Neuronal stem cell (in vitro differentiated cells): ENCODE results near the gene HAND2.

Experiments
- DNase-seq: peaks from one replicate; pipeline ENCODE4 v3.0.0-alpha.2; 2013; ENCODE audit warnings: low spot score
- H2AFZ ChIP-seq: one replicate; pipeline ENCODE4 v1.6.1; 2013; ENCODE audit warnings: mild to moderate bottlenecking, low read length, inconsistent platforms
- H2AK5ac ChIP-seq: 2 replicates; pipeline ENCODE4 v1.6.1; 2013; ENCODE audit warnings: low read depth, mild to moderate bottlenecking, inconsistent platforms, low read length, moderate library complexity, mixed read lengths
- H2BK120ac ChIP-seq: 2 replicates; pipeline ENCODE4 v1.6.1; 2013; ENCODE audit warnings: low read depth, mild to moderate bottlenecking, inconsistent platforms, low read length, moderate library complexity, mixed read lengths
- H2BK12ac ChIP-seq: one replicate; pipeline ENCODE4 v1.6.1; 2013; ENCODE audit warnings: low read length, inconsistent platforms
- H2BK15ac ChIP-seq: 2 replicates; pipeline ENCODE4 v1.6.1; 2013; ENCODE audit warnings: mild to moderate bottlenecking, low read length, inconsistent platforms, mixed read lengths
- H2BK5ac ChIP-seq: one replicate; pipeline ENCODE4 v1.6.1; 2013; ENCODE audit warnings: inconsistent platforms, mild to moderate bottlenecking, low read length, moderate library complexity
- H3K14ac ChIP-seq: one replicate; pipeline ENCODE4 v1.6.1; 2013; ENCODE audit warnings: low read length, inconsistent platforms
- H3K18ac ChIP-seq: 2 replicates; pipeline ENCODE4 v1.6.1; 2013; ENCODE audit warnings: low read length, inconsistent platforms
- H3K23ac ChIP-seq: 2 replicates; pipeline ENCODE4 v1.6.1; 2013; ENCODE audit warnings: low read depth, mild to moderate bottlenecking, mixed read lengths, low read length, inconsistent platforms; ENCODE audit not compliant: poor library complexity
- H3K27ac ChIP-seq: replicated peaks from 3 replicates; pipeline ENCODE4 v1.5.1; 2013; ENCODE audit warnings: low read length, inconsistent platforms
- H3K27me3 ChIP-seq, 3 experiments: 2 replicates each; pipeline ENCODE4 v1.6.1; 2013; ENCODE audit warnings: low read length in 3 of 3, mild to moderate bottlenecking in 2 of 3, inconsistent platforms in 1 of 3, low read depth in 1 of 3, mixed read lengths in 1 of 3, moderate library complexity in 1 of 3; ENCODE audit not compliant: control insufficient read depth in 3 of 3, insufficient read depth in 3 of 3
- H3K36me3 ChIP-seq, 2 donors: replicated peaks in 1 of 2; 2 replicates each; pipeline ENCODE4 v1.6.1; 2013; ENCODE audit warnings: low read length in 2 of 2; ENCODE audit not compliant: control insufficient read depth in 2 of 2, insufficient read depth in 2 of 2
- H3K4ac ChIP-seq: 2 replicates; pipeline ENCODE4 v1.6.1; 2013; ENCODE audit warnings: inconsistent platforms, mild to moderate bottlenecking, low read length, moderate library complexity
- H3K4me1 ChIP-seq, 2 donors: 1 replicate in 1 of 2; 2 replicates in 1 of 2; pipeline ENCODE4 v1.6.1; 2013; ENCODE audit warnings: low read length in 2 of 2, low read depth in 1 of 2; ENCODE audit not compliant: control insufficient read depth in 2 of 2, insufficient read depth in 1 of 2
- H3K4me2 ChIP-seq: one replicate; pipeline ENCODE4 v1.6.1; 2013; ENCODE audit warnings: mild to moderate bottlenecking, low read length, inconsistent platforms; ENCODE audit not compliant: insufficient read depth, poor library complexity, severe bottlenecking
- H3K4me3 ChIP-seq, 2 donors: 2 replicates each; pipeline ENCODE4 v1.5.1; 2013; ENCODE audit warnings: low read length in 2 of 2, mild to moderate bottlenecking in 2 of 2, inconsistent platforms in 1 of 2, moderate library complexity in 1 of 2
- H3K79me1 ChIP-seq: one replicate; pipeline ENCODE4 v1.6.1; 2013; ENCODE audit warnings: low read depth, mild to moderate bottlenecking, inconsistent platforms, low read length, moderate library complexity
- H3K9ac ChIP-seq: one replicate; pipeline ENCODE4 v1.6.1; 2013; ENCODE audit warnings: mild to moderate bottlenecking, low read depth, low read length, inconsistent platforms; ENCODE audit not compliant: poor library complexity
- H3K9me3 ChIP-seq, 2 donors: replicated peaks in 1 of 2; 2 replicates each; pipeline versions ENCODE3 to v1.6.1; 2013; ENCODE audit warnings: low read length in 2 of 2, mild to moderate bottlenecking in 2 of 2, inconsistent platforms in 1 of 2, low read depth in 1 of 2, mixed read lengths in 1 of 2, moderate library complexity in 1 of 2; ENCODE audit not compliant: control insufficient read depth in 2 of 2, insufficient read depth in 1 of 2
- H4K8ac ChIP-seq: one replicate; pipeline ENCODE4 v1.6.1; 2013; ENCODE audit warnings: low read depth, mild to moderate bottlenecking, inconsistent platforms, low read length, moderate library complexity
- H4K91ac ChIP-seq: one replicate; pipeline ENCODE4 v1.6.1; 2013; ENCODE audit warnings: low read length, low read depth, mild to moderate bottlenecking, inconsistent platforms; ENCODE audit not compliant: poor library complexity
- WGBS, 2 donors: extraction: QIAGEN DNeasy Blood & Tissue Kit; methylation state at CpG; one replicate each; pipeline ENCODE4 v1.1.7; 2013; ENCODE audit warnings: missing lambda C conversion rate in 2 of 2, mixed read lengths in 1 of 2; ENCODE audit not compliant: insufficient read length in 2 of 2, insufficient replicate concordance in 1 of 2; ENCODE audit errors: extremely low coverage in 2 of 2; 5-methylcytosine and 5-hydroxymethylcytosine counted together

The HAND2 gene

DNA sequence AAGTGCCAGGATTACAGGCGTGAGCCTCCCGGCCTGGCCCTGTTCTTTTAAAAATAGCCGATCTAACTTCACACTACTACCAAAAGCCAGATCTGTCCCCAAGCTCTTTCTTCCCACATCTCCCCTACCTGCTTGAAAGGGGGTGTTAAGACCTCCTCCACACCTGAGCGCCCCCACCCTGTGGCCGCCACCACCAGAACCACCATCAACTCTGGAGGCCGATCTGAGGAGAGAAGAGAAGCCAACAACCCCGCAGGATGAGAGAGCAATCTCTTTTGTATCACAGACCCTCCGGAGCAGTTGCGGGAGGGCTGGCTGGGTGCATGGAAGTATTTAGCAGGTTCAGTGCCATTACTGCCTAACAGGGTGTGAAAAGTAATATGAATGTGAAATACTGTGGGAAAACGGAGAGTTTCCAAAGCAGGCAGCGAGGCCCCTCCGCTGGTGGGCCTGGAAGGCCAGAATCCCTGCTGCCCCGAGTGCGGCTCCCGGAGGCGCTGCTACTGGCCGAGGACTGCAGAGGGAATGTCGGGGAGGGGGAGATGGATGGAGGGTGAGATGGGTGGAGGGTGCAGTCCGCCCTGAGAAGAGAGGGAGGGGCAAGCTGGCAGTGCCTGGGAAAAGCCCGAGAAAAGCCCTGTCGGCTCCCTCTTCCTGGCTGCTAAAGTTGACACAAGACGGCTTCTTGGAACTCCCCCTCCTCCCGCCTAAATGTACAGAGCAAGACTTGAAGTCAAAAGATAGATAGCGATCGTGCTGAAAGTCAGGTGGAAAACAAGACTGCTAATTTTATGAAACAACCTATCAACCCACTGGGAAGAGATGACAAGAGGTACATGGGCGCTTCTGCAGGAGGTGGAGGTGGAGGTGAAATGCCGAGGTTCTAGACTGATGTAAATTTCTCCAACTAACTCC lies 22.3 kb downstream of the HAND2 start:
- Histone ChIP-seq H3K14ac (no peak overlapping the region), H3K79me1 (no peaks in the 10 kb centered on the region), H2BK5ac (no peak overlapping the region), H3K9ac (no peak overlapping the region), H3K23ac (no peak overlapping the region), H2BK120ac (no peak overlapping the region), H3K27me3 (peaks cover 51 to 99% (median 98%) of the 10 kb centered on the region in 3 experiments), H3K4me1 (peaks cover 0 to 7% of the 10 kb centered on the region in 2 donors), H3K4me2 (no peak overlapping the region), H3K18ac (no peak overlapping the region), H3K4ac (no peak overlapping the region), H2BK12ac (no peak overlapping the region), H2BK15ac (no peak overlapping the region), H3K4me3 (no peak overlapping the region), H2AFZ (no peak overlapping the region), H4K8ac (no peak overlapping the region), H3K36me3 (no peaks in the 10 kb centered on the region), H3K27ac (no peak overlapping the region), H3K9me3 (peaks cover 5 to 33% of the 10 kb centered on the region in 2 donors), H2AK5ac (no peak overlapping the region), H4K91ac (no peak overlapping the region)
- DNase-seq: no peak
- WGBS, 2 donors: no CpG with 5 or more reads among the region's 27 CpGs

DNA sequence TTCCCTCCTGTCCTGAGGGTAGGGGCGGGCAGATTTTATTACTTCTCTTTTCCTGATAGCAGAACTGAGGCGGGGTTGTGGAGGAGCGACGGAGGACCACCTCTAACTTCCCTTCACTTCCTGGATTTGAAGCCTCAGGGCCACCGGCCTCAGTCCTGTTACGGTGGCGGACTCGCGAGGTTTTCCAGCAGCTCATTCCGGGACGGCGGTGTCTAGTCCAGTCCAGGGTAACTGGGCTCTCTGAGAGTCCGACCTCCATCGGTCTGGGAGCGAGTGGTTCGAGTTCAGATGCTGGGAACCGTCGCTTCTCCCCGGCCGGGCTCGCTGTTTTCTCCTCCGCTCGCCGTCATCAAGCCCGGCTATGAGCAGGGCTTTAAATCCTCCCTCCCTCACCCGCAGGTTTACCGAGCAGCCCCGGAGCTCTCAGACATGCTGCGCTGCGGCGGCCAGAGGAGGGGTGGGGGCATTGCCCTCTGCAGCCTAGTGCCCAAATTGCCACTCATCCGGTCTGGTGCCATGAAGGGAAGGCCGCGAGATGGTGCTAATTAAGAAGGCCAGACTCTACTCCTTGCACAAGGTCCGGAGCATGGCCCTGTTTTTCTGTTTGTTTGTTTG lies 23.3 kb downstream of the HAND2 start:
- peaks cover 54 to 99% (median 98%) of the 10 kb centered on the region in 3 experiments for H3K27me3 ChIP-seq
- H3K9ac ChIP-seq: no peak overlapping the region
- H3K4ac ChIP-seq: no peak overlapping the region
- no peak overlapping the region for H2BK12ac ChIP-seq
- H3K4me2 ChIP-seq: peak overlapping the region; percentile 46
- H4K91ac ChIP-seq: no peak overlapping the region
- H3K14ac ChIP-seq: no peak overlapping the region
- H2AFZ ChIP-seq: peak overlapping the region; percentile 87
- H3K27ac ChIP-seq: no peak overlapping the region
- no peak for DNase-seq
- H3K18ac ChIP-seq: no peak overlapping the region
- H2AK5ac ChIP-seq: no peak overlapping the region
- H4K8ac ChIP-seq: no peak overlapping the region
- H3K4me1 ChIP-seq: peaks cover 0 to 7% of the 10 kb centered on the region in 2 donors
- H2BK120ac ChIP-seq: no peak overlapping the region
- no peak overlapping the region for H2BK5ac ChIP-seq
- no peak overlapping the region for H3K23ac ChIP-seq
- no peaks in the 10 kb centered on the region for H3K79me1 ChIP-seq
- H3K36me3 ChIP-seq: no peaks in the 10 kb centered on the region
- H3K9me3 ChIP-seq: peaks cover 9 to 34% of the 10 kb centered on the region in 2 donors
- no CpG with 5 or more reads among the region's 35 CpGs for WGBS, 2 donors
- no peak overlapping the region for H2BK15ac ChIP-seq
- peak overlapping the region in 1 of 2 donors; percentile 1 for H3K4me3 ChIP-seq

DNA sequence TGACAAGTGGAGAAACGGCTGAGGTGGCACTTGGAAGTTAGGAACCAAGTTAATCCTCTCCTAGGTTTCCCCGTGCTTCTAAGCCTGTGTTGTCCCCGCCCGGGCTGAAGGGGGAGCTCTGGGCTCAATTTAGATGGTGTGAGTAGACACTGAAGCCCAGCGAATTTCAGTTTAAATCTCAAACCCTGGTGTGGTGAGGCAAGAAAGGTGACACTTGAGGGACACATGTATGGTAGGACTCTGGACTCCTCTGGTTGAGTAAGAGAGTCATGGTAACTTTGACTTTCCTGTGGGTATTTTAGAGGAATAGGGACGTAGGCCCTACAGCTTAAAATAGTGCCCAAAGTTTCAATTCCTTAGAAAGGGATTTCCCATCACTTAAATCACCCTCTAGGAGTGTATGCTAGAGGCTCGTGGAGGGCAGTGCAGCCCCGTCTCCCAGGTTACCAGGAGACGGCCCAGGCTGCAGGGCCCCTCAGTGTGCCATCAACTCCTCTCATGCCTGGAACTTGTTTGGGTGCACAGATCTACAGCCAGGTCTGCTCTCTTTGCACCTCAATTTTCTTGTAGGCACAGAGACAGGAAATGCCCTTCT lies 24.0 kb downstream of the HAND2 start:
- H3K14ac ChIP-seq: no peak overlapping the region
- H3K27me3 ChIP-seq: peaks cover 56 to 99% (median 99%) of the 10 kb centered on the region in 3 experiments
- H3K4ac ChIP-seq: no peak overlapping the region
- H3K27ac ChIP-seq: no peak overlapping the region
- DNase-seq: no peak
- no peak overlapping the region for H2BK5ac ChIP-seq
- no peaks in the 10 kb centered on the region for H3K79me1 ChIP-seq
- WGBS, 2 donors: no CpG with 5 or more reads among the region's 9 CpGs
- H3K9ac ChIP-seq: no peak overlapping the region
- no peak overlapping the region for H3K23ac ChIP-seq
- H3K4me2 ChIP-seq: no peak overlapping the region
- H2BK12ac ChIP-seq: no peak overlapping the region
- no peaks in the 10 kb centered on the region for H3K36me3 ChIP-seq
- peak overlapping the region; percentile 87 for H2AFZ ChIP-seq
- H2BK120ac ChIP-seq: no peak overlapping the region
- H3K9me3 ChIP-seq: peaks cover 11 to 37% of the 10 kb centered on the region in 2 donors
- no peak overlapping the region for H4K91ac ChIP-seq
- H2BK15ac ChIP-seq: no peak overlapping the region
- H3K18ac ChIP-seq: no peak overlapping the region
- no peak overlapping the region for H2AK5ac ChIP-seq
- H4K8ac ChIP-seq: no peak overlapping the region
- peaks cover 0 to 8% of the 10 kb centered on the region in 2 donors for H3K4me1 ChIP-seq
- H3K4me3 ChIP-seq: no peak overlapping the region

DNA sequence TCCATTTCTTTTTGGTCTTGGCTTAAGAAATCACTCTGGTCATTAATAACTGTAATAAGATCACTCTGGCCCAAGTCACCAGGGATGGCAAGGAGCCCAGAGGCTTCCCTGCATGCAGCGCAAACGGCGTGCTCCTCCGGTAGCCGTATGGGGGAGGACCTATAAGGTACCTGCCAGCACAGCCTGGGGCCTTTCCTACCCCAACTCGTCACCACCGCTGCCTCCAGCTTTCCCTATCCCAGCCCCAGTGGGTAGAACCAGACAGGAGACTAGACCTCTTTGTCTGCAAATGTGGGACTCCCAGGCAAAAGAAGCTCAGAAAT lies 25.9 kb downstream of the HAND2 start:
- Histone ChIP-seq H3K36me3 (no peaks in the 10 kb centered on the region), H3K27ac (no peak overlapping the region), H4K8ac (no peak overlapping the region), H3K4me1 (peaks cover 0 to 12% of the 10 kb centered on the region in 2 donors), H3K4me2 (no peak overlapping the region), H3K23ac (no peak overlapping the region), H3K18ac (no peak overlapping the region), H3K9me3 (peaks cover 14 to 22% of the 10 kb centered on the region in 2 donors), H3K14ac (no peak overlapping the region), H2BK5ac (no peak overlapping the region), H2BK15ac (no peak overlapping the region), H3K79me1 (no peaks in the 10 kb centered on the region), H3K9ac (no peak overlapping the region), H2BK12ac (no peak overlapping the region), H3K4ac (no peak overlapping the region), H3K4me3 (no peak overlapping the region), H2AFZ (no peak overlapping the region), H3K27me3 (peaks cover 56 to 98% (median 96%) of the 10 kb centered on the region in 3 experiments), H2BK120ac (no peak overlapping the region), H2AK5ac (no peak overlapping the region), H4K91ac (no peak overlapping the region)
- no peak for DNase-seq
- no CpG with 5 or more reads among the region's 7 CpGs for WGBS, 2 donors
